ENCODE results near the gene WDR19.
"Not testable (repeated sequence)": the region's sequence is repeated elsewhere in the genome, so short reads cannot be mapped to it uniquely, and the experiment has no call there.

Gene WDR19

DNA sequence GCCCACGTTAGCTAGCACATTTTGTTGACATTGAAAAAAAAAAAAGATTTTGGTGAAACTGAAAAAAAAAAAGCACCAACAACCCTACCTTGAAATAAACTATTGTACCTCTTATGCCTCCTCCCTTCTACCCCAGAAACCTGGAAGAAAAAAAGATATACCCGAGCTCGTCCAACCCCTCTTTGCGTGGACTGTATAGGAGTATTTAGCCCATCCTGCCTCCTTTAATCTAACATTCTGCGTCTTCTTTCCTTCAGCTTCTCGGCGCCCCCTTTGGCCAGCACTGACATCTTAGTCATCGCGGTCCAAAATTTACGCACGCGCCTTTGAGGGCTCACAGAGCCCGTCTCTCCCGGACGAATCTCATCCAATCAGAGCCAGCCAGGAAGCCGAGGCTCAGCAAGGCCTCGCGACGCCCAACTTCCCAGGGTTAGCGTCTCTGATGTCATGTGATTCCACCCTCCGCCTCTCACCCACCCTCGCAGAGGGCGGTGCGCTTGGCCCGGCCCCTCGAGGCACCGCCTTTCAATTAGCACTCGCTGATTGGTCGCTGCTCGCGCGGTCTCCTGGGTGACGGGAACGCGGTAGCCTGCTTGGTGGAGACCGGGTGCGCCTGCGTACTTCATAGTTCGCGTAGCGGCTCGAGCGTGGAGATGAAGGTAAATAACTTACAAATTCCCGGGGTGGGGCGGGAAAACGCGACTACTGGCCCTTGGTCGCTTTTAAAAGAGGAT is at the start of gene WDR19:
TSS of gene WDR19 (plus strand) at position 625 of the 734 bp plus-strand sequence. CDS start at position 654, 29 bp downstream.
- peaks cover 3% of the 10 kb centered on the region for H3K36me3 Mint-ChIP-seq (ENCODE audit: low read depth)
- H3K27me3 Mint-ChIP-seq = peaks cover 4% of the 10 kb centered on the region
- peak; percentile 99 for ATAC-seq
- H3K4me3 Mint-ChIP-seq = no peak within 1 kb of the TSS
- peak; percentile 98 for DNase-seq
- no peak within 1 kb of the TSS for H3K27ac Mint-ChIP-seq
- peaks cover 14% of the 10 kb centered on the region for H3K4me1 Mint-ChIP-seq
- no peaks in the 10 kb centered on the region for H3K9me3 Mint-ChIP-seq

DNA sequence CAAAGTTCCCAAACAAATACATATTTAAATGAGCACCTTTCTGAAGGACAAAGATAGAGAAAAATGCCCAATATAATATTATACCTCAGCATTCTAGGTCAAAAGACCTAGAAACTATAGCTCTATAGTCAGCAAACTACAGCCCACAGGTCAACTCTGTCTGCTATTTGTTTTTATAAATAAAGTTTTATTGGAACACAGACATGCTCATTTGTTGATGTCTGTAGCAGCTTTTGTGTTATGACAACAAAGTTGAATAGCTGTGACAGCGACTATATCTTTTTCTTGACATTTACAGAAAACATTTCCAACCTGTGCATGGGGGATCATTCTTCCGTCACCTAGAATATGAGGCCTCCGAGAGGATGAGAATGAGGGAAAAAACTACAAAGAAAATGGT is 48.7 kb upstream of the WDR19 start:
- peaks cover 10% of the 10 kb centered on the region for H3K4me1 Mint-ChIP-seq
- no peak for DNase-seq
- no peak overlapping the region for H3K27ac Mint-ChIP-seq
- ATAC-seq = no peak
- no peaks in the 10 kb centered on the region for H3K9me3 Mint-ChIP-seq
- no peaks in the 10 kb centered on the region for H3K27me3 Mint-ChIP-seq
- H3K36me3 Mint-ChIP-seq (ENCODE audit: low read depth) = no peaks in the 10 kb centered on the region
- no peak overlapping the region for H3K4me3 Mint-ChIP-seq

DNA sequence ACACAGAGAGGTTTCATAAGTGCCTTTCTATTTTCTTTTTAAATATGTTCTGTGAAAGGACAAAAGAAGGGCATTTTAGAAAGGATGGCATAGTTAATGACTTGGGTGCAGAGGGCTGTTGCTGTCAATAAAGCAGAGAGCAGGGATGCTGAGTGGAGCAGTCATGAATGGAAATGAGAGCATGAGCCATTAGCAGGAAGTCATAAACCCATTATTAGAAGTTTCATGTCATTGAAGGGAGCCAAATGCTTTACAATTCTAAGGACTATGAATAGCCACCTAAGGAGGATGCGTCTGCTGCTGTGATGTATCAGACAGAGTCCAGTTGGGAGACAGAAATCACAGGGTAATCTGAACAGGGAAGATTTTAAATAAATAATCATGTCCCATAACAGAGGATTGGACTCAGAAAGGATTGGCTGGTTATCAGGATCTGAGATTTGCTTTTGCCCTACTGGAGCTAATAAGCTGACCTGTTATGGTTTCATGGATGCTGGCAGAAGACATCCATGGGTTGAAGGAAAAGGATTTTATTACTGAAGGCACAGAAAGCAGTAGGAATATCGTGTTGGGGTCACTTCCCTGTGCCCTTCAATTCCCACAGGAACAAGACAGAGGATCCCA is 47.5 kb upstream of the WDR19 start:
- Mint-ChIP-seq H3K27ac (no peak overlapping the region), H3K9me3 (no peaks in the 10 kb centered on the region), H3K4me3 (no peak overlapping the region), H3K36me3 (ENCODE audit: low read depth) (no peaks in the 10 kb centered on the region), H3K27me3 (no peaks in the 10 kb centered on the region), H3K4me1 (peaks cover 10% of the 10 kb centered on the region)
- DNase-seq = no peak
- no peak for ATAC-seq

DNA sequence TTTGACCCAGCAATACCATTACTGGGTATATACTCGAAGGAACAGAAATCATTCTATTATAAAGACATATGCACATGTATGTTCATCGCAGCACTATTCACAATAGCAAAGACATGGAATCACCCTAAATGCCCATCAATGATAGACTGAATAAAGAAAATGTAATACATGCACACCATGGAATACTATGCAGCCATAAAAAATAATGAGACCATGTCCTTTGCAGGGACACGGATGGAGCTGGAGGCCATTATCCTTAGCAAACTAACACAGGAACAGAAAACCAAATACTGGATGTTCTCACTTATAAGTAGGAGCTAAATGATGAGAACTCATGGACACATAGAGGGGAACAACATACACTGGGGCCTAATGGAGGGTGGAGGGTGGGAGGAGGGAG is 44.1 kb upstream of the WDR19 start:
- not testable (repeated sequence) for H3K9me3 Mint-ChIP-seq; H3K36me3 Mint-ChIP-seq (ENCODE audit: low read depth); DNase-seq; H3K27me3 Mint-ChIP-seq; H3K27ac Mint-ChIP-seq; ATAC-seq; H3K4me3 Mint-ChIP-seq
- peaks cover 10% of the 10 kb centered on the region for H3K4me1 Mint-ChIP-seq

DNA sequence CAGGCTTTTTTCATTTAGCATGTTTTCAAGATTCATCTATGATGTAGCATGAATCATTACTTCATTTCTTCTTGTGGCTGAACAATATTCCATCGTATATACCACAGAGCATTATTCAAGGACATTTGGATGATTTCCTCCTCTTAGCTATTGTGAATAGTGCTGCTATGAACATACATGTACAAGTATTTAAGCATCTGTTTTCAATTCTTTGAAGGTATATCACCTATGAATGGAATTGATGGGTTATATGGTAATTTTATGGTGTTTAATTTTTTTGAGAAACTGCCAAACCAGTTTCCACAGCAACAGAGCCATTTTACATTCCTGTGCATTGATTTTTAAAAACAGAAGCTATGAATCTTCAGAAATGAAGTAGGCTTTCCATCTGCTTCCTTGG is 36.1 kb upstream of the WDR19 start:
- Mint-ChIP-seq H3K4me3 (no peak overlapping the region), H3K36me3 (ENCODE audit: low read depth) (no peaks in the 10 kb centered on the region), H3K27me3 (no peaks in the 10 kb centered on the region), H3K4me1 (peaks cover 5% of the 10 kb centered on the region), H3K27ac (no peak overlapping the region), H3K9me3 (no peaks in the 10 kb centered on the region)
- DNase-seq = no peak
- ATAC-seq = no peak

DNA sequence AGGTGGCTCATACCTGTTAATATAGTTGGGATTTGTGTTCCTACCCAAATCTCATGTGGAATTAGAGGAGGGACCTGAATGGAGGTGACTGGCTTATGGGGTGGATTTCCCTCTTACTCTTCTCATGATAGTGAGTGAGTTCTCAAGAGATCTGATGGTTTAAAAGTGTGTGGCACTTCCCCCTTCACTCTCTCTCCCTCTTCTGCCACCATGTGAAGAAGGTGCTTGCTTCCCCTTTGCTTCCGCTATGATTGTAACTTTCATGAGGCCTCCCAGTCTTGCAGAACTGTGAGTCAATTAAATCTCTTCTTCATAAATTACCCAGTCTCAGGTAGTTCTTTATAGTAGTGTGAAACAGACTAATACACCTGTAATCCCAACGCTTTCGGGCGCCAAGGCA is 28.3 kb upstream of the WDR19 start:
- DNase-seq = no peak
- Mint-ChIP-seq H3K4me3 (no peak overlapping the region), H3K27me3 (no peaks in the 10 kb centered on the region), H3K9me3 (no peaks in the 10 kb centered on the region), H3K36me3 (ENCODE audit: low read depth) (no peaks in the 10 kb centered on the region), H3K4me1 (peaks cover 8% of the 10 kb centered on the region), H3K27ac (no peak overlapping the region)
- ATAC-seq = no peak

DNA sequence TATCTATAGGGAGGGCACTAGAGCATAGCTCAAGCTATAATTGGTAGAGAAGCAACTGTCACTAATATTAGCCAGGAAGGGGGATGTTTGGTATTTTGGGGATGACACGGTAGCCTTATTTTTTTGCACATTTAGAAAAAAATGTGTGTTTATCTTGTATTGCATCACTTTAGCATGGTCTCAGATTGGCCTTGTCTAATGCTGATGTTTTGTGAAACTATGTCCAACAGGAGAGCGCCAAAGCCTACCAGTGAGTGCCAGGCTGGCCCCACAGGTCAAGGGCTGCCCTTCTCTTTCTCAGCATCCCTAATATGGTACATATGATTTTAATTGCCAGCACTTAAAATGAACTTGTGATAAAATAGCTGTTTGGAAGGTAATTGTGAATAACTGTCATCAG is 24.8 kb upstream of the WDR19 start:
- H3K27me3 Mint-ChIP-seq = no peaks in the 10 kb centered on the region
- H3K36me3 Mint-ChIP-seq (ENCODE audit: low read depth) = no peaks in the 10 kb centered on the region
- H3K4me3 Mint-ChIP-seq = no peak overlapping the region
- DNase-seq (no peak), ATAC-seq (no peak)
- no peaks in the 10 kb centered on the region for H3K9me3 Mint-ChIP-seq
- no peaks in the 10 kb centered on the region for H3K4me1 Mint-ChIP-seq
- H3K27ac Mint-ChIP-seq = no peak overlapping the region

DNA sequence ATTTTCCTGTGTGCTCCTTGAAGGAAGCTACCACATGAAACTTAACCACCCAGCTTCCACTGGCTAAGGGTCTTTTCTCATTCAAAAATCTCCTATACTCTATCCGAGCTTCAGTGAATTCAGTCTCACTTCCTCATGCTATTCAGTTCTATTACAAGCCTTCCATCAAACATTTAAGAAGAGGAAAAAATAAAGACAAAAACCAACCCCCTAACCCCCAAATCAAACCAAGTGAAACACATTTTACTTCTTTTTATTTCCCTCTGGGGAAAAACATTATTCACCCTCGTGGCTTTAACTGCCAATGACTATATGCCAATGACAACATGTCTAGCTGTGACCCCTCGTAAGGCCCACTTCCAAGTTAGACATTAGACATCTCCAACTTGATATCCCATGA is 16.2 kb upstream of the WDR19 start:
- ATAC-seq = no peak
- Mint-ChIP-seq H3K27me3 (peaks cover 4% of the 10 kb centered on the region), H3K27ac (peak overlapping the region; percentile 12), H3K4me1 (peaks cover 13% of the 10 kb centered on the region), H3K36me3 (ENCODE audit: low read depth) (peaks cover 4% of the 10 kb centered on the region), H3K9me3 (peaks cover 4% of the 10 kb centered on the region), H3K4me3 (no peak overlapping the region)
- no peak for DNase-seq

DNA sequence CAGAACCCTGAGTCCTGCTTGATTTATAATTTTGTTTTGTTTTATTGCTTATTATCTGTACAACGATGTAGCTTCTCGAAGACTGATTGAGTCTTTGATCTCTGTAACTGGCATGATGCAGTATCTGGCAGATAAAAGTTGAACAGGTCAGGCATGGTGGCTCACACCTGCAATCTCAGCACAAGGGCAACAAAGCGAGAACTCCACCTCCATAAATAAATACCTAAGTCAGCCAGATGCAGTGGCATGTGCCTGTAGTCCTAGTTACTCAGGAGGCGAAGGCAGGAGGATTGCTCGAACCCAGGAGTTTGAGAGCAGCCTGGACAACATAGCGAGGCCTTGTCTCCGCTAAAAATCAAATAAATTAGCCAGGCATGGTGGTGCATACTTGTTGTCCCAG is 15.7 kb upstream of the WDR19 start:
- peaks cover 4% of the 10 kb centered on the region for H3K36me3 Mint-ChIP-seq (ENCODE audit: low read depth)
- H3K27ac Mint-ChIP-seq = no peak overlapping the region
- ATAC-seq (no peak), DNase-seq (no peak)
- peaks cover 4% of the 10 kb centered on the region for H3K27me3 Mint-ChIP-seq
- no peak overlapping the region for H3K4me3 Mint-ChIP-seq
- H3K4me1 Mint-ChIP-seq = peaks cover 13% of the 10 kb centered on the region
- peaks cover 4% of the 10 kb centered on the region for H3K9me3 Mint-ChIP-seq

DNA sequence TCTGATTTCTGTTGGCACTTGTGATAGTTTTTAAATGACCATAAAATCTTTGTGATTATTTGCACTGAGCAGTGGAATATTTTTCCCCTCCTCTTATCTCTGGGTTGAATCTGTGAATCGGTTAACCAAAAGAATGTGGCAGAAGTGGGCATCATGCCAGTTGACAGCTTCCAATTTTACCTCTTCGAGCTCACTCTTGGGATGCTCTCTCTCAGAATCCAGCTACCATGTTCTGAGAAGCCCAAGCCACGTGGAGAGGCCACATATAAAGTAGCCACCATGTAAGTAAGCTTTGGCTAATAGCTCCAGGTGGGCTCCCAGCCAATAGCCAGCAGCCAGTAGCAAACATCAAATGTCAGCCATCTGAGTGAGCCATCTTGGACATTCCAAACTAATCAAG is 12.9 kb upstream of the WDR19 start:
- peaks cover 13% of the 10 kb centered on the region for H3K4me1 Mint-ChIP-seq
- DNase-seq = no peak

DNA sequence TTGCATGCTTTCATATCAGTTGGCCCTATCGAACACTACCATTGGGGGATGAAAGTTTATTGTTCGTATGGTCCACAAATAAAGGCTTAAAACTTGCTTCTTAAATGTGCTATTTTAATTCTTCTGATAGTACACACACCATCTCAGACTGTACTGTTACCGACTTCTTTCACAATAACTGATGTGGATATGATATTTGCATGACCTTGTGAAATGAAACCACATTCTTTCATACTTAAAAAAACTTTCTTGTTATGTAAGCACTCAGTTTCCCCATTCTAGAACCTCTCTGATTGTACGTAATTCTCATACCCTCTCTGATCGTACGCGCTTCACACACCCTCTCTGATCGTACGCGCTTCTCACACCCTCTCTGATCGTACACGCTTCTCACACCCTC is 12.0 kb upstream of the WDR19 start:
- Mint-ChIP-seq H3K9me3 (peaks cover 4% of the 10 kb centered on the region), H3K4me3 (no peak overlapping the region), H3K27ac (no peak overlapping the region), H3K27me3 (peaks cover 1% of the 10 kb centered on the region), H3K4me1 (peaks cover 13% of the 10 kb centered on the region), H3K36me3 (ENCODE audit: low read depth) (peaks cover 4% of the 10 kb centered on the region)
- DNase-seq (no peak), ATAC-seq (no peak)

More for the DNA sequence above, 12.9 kb upstream of the WDR19 start:
- ATAC-seq = no peak
- Mint-ChIP-seq H3K4me3 (no peak overlapping the region), H3K36me3 (ENCODE audit: low read depth) (peaks cover 4% of the 10 kb centered on the region), H3K27me3 (peaks cover 4% of the 10 kb centered on the region), H3K27ac (no peak overlapping the region), H3K9me3 (peaks cover 4% of the 10 kb centered on the region)

DNA sequence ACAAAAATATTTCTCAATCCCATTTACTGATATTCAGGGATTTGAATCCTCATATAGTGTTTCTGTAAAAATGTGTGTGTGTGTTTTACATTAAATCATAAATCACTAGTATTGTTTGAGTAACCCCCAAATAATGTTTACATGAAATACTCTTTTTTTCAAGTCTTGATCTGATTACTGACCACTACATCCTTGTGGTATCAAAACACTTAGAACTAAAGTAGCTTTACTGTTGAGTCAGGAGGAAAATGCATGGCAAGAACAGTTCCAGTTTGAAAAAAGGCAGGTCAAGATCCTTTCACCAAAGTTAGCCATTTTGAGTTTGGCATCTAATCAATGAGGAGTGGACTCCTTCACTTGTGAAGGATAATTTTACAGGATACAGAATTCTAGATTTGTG is 3.6 kb upstream of the WDR19 start:
- no peaks in the 10 kb centered on the region for H3K9me3 Mint-ChIP-seq
- ATAC-seq (no peak), DNase-seq (no peak)
- H3K27me3 Mint-ChIP-seq = peaks cover 4% of the 10 kb centered on the region
- H3K27ac Mint-ChIP-seq = no peak overlapping the region
- H3K36me3 Mint-ChIP-seq (ENCODE audit: low read depth) = no peaks in the 10 kb centered on the region
- peaks cover 11% of the 10 kb centered on the region for H3K4me1 Mint-ChIP-seq
- no peak overlapping the region for H3K4me3 Mint-ChIP-seq

DNA sequence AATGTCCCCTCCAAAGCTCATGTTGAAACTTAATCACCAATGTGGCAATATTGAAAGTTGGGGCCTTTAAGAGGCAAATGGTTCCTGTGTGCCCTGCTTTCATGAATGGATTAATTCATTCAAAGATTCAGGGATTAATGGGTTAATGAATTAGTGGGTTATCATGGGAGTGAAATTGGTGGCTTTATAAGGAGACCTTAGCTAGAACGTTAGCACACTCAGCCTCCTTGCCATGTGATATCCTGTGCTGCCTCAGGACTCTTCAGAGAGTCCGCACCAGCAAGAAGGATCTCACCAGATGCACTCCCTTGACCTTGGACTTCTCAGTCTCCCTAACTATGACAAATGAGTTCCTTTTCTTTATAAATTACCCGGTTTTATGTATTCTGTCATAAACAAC is 2.6 kb upstream of the WDR19 start:
- peaks cover 4% of the 10 kb centered on the region for H3K27me3 Mint-ChIP-seq
- no peaks in the 10 kb centered on the region for H3K9me3 Mint-ChIP-seq
- no peak overlapping the region for H3K27ac Mint-ChIP-seq
- no peaks in the 10 kb centered on the region for H3K36me3 Mint-ChIP-seq (ENCODE audit: low read depth)
- DNase-seq (no peak), ATAC-seq (no peak)
- H3K4me3 Mint-ChIP-seq = no peak overlapping the region
- H3K4me1 Mint-ChIP-seq = peaks cover 14% of the 10 kb centered on the region

DNA sequence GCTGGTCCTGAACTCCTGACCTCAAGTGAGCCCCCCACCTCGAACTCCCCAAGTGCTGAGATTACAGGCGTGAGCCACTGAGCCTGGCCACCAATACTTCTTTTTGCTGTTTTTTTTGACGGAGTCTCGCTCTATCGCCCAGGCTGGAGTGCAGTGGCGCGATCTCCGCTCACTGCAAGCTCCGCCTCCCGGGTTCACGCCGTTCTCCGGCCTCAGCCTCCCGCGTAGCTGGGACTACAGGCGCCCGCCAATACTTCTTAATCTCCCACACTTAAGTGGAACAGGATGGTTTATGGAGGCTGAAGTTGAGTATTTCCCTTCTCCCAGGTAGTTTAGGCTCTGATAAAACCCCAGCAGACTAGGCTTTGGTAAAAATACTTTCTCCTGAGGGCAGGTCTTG is 1.7 kb upstream of the WDR19 start:
- not testable (repeated sequence) for H3K4me3 Mint-ChIP-seq; H3K9me3 Mint-ChIP-seq; ATAC-seq; DNase-seq; H3K27me3 Mint-ChIP-seq; H3K27ac Mint-ChIP-seq; H3K36me3 Mint-ChIP-seq (ENCODE audit: low read depth)
- peaks cover 14% of the 10 kb centered on the region for H3K4me1 Mint-ChIP-seq

DNA sequence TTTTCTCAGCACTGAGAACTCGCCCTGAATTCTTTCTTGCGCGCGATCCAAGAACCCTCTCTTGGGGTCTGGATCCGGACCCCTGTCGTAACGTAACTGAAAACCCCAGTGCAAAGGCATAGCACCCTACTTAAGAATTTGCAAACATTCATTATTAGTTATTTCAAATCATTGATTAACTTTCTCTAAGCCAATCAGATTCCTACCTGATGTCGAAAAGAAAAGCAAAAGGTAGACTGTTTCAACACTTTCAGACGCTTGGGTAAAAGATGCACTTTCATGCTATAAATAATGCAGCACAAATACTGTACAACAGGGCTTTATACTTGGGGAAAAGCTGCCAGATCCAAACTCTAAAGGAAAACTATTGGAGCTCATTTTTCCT is 817 bp upstream of the WDR19 start:
- Mint-ChIP-seq H3K27me3 (peaks cover 4% of the 10 kb centered on the region), H3K9me3 (no peaks in the 10 kb centered on the region), H3K27ac (no peak overlapping the region), H3K4me1 (peaks cover 14% of the 10 kb centered on the region), H3K36me3 (ENCODE audit: low read depth) (peaks cover 1% of the 10 kb centered on the region), H3K4me3 (no peak overlapping the region)
- DNase-seq (no peak), ATAC-seq (no peak)

All from activated naive CD8-positive, alpha-beta T cell treated with anti-CD3 and anti-CD28 coated beads, Interleukin-2, amount 50 U/mL, for 24 hours (primary cell).